ENCODE measurements around the gene PIGN.
"Not testable (repeated sequence)": the region's sequence is repeated elsewhere in the genome, so short reads cannot be mapped to it uniquely, and the experiment has no call there.

Gene PIGN

DNA sequence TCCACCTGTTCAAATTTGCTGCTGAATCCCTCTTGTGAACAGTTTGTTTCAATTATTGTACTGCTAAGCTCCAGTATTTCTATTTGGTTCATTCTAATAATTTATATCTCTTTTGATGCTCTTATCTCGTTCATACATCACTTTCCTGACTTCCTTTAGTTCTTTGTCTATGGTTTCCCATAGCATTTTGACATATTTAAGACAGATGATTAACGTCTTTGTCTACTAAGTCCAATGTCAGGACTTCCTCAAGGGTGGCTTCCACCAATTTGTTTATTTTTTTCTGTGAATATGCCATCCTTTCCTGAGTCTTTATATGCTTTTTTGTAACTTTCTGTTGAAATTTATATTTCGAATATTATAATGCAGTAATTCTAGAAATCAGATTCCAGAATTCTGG lies 9.6 kb downstream of the PIGN start:
- DNase-seq (ENCODE audit: low read depth) = no peak

DNA sequence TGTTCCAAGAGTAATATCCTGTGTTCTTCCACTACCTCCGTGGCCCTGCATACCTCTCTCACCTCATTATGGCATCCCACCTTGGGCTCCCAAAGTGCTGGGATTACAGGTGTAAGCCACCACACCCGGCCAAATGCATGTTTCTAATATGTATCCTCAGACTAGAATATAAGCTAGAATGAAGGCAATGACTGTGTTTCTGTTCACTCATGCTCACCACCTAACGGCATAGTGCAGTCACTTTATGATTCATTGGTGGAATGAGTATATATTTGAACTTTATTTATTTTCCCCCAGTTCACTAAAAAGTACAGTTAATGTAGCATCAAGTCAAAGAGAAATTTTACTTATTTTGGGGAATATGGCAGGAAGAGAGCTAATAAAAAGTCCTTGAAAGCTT lies 11.3 kb downstream of the PIGN start:
- DNase-seq (ENCODE audit: low read depth) = no peak

GRCh38 chr18:62172298-62172697 lies 14.6 kb downstream of the PIGN start:
- DNase-seq (ENCODE audit: low read depth) = no peak

GRCh38 chr18:62170857-62171256 lies 16.0 kb downstream of the PIGN start:
- DNase-seq (ENCODE audit: low read depth) = no peak

- not testable (repeated sequence) for DNase-seq (ENCODE audit: low read depth)
Observed at GRCh38 chr18:62166524-62166923, 20.3 kb downstream of the PIGN start.

DNA sequence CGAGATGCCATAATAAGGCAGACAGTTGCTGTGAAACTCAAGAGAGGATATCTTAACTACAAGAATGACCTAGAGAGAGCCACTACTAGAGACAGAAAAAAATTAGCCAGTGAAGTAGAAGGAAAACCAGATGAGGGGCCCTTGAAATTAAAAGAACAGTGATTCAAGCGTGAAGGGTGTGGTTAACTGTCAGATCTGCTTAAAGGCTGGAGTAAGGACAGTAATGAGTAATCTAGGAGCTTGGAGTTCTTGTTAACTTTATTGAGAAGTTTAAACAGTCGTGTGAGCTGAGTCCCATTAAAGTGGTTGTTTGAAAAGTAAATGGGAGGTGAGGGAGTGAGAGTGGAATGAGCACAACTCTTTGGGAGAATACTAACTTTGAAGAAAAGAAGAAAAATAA lies 21.3 kb downstream of the PIGN start:
- DNase-seq (ENCODE audit: low read depth) = no peak

GRCh38 chr18:62164855-62165487 lies 21.9 kb downstream of the PIGN start:
- DNase-seq (ENCODE audit: low read depth) = no peak

GRCh38 chr18:62164310-62164709 lies 22.5 kb downstream of the PIGN start:
- no peak for DNase-seq (ENCODE audit: low read depth)

DNA sequence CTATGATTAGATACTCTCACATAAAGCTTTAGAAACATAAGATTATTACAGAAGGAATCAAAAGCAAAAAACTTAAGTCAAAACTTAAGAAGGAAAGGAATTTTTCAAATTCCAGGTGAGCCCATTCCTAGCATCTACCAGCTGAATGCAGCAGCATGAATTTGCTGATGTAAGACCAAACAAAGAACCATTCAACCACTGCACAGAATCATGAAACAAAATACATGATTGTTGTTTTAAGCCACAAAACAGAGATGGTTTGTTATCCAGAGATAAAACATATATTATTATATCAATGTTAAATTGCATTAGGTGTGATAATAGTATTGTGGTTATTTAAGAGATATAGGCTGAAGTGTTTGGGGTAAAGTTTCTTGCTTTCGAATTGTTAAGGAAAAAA lies 29.0 kb downstream of the PIGN start:
- no peak for DNase-seq (ENCODE audit: low read depth)

DNA sequence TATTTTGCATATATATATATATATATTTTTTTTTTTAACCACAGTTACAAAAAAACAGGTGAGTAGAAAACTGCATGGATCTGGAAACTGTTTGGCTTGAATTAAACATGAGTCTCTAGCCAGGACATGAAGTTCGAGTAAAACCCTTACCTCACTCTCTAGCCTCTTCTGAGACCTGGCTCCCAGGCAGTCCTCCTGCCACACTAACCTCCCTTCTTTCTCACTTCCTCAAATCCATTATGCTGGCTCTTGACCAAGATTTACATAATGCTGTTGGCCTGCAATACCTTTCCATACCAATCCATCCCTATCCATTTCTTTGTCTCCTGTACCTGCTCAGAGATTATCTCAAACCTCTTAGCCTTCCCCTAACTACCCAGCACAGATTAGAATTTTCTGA lies 34.0 kb downstream of the PIGN start:
- no peak for DNase-seq (ENCODE audit: low read depth)

DNA sequence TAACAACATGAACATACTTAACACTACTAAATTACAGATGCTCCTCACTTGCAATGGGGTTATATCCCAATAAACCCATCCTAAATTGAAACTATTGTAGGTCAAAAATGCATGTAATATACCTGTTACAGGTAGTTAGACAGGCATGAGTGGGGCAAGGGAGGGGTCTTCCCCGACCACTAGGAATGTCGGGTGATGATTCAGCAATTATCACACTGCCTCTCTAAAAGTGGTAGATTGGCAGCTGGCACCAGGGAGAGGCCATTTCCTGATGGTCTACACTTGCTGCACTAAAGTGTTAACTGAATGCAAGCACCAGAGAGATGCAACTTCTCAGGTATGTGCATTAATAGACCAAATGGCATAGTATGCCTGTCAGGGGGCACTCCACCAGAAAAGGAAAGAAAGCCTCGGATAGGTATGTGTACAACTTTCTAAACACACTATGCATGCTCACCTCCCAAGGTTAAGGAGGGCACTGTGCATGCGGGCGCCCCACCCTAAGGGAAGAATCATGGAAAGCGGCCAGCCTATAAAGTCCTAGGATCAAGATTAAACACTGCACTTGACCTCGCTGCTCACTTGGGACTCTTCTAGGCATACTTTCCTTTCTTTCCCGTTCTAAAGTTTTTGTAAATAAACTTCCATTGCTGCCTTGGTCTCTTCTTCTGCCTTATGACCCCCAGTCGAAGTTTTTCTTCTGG lies 35.6 kb downstream of the PIGN start:
- DNase-seq (ENCODE audit: low read depth) = no peak

GRCh38 chr18:62144338-62144737 lies 42.5 kb downstream of the PIGN start:
- DNase-seq (ENCODE audit: low read depth) = no peak

GRCh38 chr18:62140259-62140658 lies 46.6 kb downstream of the PIGN start:
- DNase-seq (ENCODE audit: low read depth) = no peak

DNA sequence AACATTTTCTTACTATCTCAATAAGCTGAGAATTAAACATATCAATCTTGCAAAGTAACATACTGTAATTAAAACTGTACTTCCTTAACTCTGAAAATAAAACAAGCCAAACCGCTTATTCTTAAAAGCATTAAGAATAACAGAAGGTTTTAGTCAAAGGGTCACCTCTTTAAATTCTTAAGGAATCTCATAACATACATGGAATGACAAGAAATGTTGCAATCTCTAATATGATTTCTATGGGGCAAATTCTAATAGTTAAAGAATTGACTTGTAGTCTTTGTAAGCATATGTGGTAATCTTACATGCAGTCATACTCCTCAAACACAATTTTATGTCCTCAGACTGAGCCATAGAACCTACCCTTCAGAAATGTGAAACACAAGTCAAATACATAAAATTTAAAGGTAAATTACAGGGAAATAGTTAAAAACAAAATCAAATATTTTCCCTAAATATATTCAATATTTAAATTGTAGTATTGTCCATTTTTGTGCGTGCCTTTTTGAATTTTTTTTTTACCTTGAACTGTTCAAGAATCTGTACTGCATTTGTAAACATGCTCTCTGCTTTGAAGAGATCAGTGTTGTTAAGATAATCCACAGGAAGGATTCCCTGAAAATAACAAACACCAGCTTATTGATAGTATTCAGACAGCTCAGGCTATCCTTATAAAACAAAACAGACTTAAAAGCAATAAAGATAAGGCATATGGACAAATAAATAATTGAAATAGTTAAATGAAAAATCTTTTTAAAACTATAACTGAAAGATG lies 48.2 kb downstream of the PIGN start:
- DNase-seq (ENCODE audit: low read depth) = no peak

- peak; percentile 27 for DNase-seq (ENCODE audit: low read depth)
Observed at GRCh38 chr18:62131301-62131909, 55.5 kb downstream of the PIGN start.

- no peak for DNase-seq (ENCODE audit: low read depth)
Observed at GRCh38 chr18:62128157-62128556, 58.7 kb downstream of the PIGN start.

GRCh38 chr18:62126737-62127136 lies 60.1 kb downstream of the PIGN start:
- no peak for DNase-seq (ENCODE audit: low read depth)

DNA sequence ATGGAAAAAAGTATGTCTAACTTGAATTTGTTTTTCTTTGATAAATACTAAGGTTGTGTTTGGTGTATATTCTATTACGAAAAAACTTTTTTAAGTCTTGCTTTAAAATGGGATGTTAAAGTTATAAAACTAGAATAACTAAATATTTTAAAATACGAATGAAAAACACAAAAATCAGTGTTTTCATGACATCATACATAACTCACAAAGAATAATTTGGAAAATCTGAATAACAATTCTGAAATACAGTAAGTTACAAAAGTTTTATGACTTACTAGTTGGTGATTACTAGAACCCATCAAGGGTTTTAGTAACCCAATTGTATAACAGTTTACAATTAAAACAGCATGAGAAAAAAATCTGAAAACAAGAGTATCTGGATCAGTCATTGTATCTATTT lies 61.2 kb downstream of the PIGN start:
- DNase-seq (ENCODE audit: low read depth) = no peak

GRCh38 chr18:62122330-62122729 lies 64.5 kb downstream of the PIGN start:
- DNase-seq (ENCODE audit: low read depth) = no peak

- no peak for DNase-seq (ENCODE audit: low read depth)
Observed at GRCh38 chr18:62119884-62120283, 67.0 kb downstream of the PIGN start.

DNA sequence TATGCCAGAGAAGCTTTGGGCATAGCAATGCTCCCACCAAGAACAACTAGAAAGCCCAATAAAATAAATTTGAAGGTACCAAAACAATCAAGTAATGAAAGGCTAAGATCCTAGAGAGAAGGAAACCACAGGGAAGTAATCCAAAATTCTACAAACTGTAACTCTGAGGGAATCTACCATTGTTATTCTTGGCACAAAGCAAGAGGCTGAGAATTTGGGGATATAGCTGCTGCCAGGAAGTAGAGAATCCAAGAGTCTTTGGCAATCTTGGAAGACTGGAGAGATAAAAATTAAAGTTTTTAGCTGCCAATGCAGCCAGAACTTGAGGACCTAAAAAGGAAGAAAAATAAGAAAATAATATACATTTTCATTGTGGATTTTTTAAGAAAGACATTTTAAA lies 68.5 kb downstream of the PIGN start:
- no peak for DNase-seq (ENCODE audit: low read depth)

- DNase-seq (ENCODE audit: low read depth) = no peak
Observed at GRCh38 chr18:62109676-62110075, 77.2 kb downstream of the PIGN start.

GRCh38 chr18:62107881-62108280 lies 79.0 kb downstream of the PIGN start:
- DNase-seq (ENCODE audit: low read depth) = no peak
